Inflammatory macrophage treated with lipopolysaccharide for 4 hours (primary cell): ENCODE measurements around the gene CHCHD3.
"Not testable (repeated sequence)": the region's sequence is repeated elsewhere in the genome, so short reads cannot be mapped to it uniquely, and the experiment has no call there.

ENCODE experiments used
- DNase-seq: peaks from one replicate; pipeline ENCODE4 v3.0.0-alpha.2; 2020

The CHCHD3 gene

DNA sequence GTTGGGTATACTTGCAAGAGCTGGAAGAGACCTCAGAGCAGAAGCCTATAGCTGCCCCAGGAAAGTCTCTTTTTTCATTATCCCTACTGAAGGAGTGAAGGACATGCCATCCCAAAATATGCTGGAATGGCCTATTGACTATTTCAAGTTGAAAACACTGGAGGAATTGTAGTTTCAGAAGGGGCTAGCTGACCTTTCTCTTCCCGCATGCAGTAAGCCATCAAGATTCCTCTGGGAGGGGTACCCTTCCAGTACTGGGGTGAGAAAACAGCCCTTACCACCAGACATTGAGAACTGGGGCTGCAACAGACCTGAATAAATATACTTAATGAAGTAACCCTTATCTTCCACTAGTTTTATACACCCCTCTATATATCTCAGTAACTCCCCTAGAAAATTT is 41.7 kb downstream of the CHCHD3 start:
- no peak for DNase-seq

DNA sequence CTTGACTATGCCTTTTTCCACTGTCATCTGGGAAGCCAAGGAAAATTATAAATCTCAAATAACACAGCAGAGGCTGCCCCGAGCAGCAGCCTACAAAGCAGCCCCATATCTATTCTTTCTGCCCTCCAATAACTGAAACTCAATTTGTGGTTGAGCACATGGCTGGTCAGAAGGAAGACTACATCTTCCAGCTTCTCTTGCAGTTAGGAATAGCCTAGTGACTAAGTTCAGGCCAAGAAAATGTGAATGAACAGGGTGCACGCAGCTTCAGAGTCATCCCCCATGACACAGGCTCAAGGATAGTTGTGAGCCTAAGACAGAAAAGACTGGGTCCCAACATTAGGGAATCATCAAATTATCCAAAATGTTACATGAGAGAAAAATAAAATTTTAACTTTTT is 42.3 kb downstream of the CHCHD3 start:
- DNase-seq = no peak

DNA sequence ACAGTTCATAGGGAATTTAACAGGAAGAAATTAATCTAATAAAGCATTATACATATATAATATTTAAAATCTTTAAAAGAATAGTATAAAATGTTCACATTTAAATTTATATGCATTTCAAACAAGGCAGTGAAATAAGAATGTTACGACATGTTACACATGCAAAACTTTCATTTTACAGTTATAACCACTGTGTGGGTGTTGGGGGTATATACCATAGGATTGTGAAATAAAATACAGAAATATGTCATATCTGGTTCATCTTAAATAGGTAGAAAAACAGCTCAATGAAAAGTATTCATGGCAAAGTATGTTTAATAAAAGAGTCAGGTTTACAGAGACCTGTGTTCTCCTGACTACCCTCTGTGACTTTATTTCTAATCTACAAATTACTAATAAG is 45.6 kb downstream of the CHCHD3 start:
- peak; percentile 65 for DNase-seq

DNA sequence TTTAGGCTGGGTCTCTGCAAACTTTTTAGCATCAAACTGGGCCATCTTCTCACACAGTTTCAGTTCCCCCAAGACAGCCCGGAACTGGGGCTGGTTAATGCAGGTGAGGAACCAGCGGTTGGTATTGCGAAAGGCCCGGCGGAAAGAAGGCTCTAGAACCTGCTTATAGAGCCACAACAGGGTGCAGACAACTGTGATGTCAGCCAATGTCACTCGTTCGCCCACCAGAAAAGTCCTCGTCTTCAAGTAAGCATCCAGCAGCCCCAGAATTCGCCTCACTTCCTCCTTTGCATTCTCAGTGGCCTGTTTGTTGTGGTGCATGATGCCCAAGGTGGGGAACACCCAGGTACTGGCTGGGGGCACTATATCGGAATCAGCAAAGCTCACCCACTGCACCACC is 46.6 kb downstream of the CHCHD3 start:
- not testable (repeated sequence) for DNase-seq

DNA sequence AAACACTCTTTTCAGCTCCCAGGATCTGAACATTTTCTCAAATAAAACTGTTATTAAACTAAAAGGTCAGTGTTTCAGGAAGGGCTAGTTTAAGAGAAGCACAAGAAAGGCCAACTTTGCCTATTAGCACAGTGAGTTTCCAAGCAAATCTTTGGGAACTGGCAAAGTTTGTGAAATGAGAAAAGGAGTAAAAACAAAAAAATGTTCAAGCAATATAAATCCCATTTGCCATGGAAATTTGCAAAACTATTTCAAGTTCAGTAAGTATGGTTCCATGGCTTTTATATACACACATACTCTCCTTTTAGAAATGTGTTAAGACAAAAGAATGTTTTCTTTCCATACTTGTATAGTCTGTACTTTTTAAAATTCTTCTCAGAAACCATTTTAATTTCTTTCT is 51.5 kb downstream of the CHCHD3 start:
- no peak for DNase-seq

DNA sequence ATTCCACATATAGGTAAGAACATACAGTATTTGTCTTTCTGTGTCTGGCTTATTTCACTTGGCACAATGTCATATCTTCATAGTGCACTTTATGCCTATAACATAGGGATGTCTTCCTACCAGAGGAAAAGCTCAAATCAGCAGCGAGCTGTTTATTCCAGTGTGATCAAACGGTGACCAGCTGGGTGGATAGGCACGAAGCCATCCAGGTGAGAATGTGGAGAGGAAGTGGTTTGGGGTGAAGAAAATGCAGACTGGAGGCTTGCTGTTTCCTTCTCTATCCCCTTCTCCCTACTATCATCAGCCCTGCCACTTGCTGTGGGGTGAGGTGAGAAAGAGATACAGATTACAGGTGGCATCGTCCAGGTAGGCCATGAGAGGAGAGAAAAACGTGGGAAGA is 52.4 kb downstream of the CHCHD3 start:
- DNase-seq = no peak

DNA sequence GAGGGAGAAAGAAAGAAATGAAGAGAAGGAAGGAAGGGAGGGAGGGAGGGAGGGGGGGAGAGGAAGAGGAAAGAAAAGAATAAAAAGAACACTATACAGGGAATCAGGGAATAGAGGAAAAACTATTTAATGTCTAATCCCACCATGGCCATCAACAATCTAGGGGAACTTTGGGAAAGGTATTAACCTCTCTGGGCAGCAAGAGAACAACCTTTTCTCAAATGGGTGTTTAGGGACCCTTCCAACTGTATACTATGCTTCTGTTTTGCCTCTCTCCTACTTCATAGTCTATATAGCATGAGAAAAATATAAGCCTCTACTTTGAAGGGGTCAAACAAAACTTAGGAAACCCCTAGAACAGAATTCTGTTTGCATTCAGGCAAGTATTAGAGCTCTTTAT is 54.5 kb downstream of the CHCHD3 start:
- DNase-seq = no peak

DNA sequence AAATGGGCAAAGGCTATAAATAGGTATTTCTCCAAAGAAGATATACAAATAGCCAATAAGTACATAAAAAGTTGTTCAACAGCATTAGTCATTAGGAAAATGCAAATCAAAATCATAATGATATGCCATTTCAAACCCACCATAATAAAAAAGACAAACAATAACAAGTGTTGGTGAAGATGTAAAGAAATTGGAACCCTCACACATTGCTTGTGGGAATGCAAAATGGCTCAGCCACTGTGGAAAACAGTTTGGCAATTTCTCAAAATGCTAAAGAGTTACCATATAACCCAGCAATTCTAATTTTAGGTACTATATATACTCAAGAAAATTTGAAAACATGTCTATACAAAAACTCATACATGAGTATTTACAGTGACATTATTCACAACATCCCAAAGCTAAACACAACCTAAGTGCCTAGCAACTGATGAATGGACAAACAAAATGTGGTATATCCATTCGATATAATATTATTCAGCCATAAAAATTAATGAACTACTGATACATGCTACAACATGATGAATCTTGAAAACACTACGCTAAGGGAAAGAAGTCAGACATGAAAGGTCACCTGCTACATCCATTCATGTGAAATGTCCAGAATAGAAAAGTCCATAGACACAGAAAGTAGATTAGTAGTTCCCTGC is 55.6 kb downstream of the CHCHD3 start:
- no peak for DNase-seq

DNA sequence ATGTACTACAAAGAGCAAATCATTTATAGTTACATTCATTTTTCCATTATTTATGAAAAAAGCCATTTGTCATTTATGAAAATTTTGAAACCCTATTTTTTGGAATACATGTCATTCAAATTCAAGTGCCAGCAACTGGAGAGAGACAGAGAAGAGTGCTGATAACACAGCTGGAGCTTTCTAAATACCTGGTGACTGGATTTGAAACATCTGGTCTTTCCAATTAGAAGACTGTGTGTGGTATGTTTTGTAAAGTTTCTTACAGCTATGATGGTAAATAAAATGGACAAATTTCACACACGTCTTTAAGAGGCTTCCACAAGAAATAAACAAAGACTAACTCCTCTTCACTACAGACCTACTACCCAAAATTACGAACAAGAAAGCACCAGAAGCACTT is 56.8 kb downstream of the CHCHD3 start:
- DNase-seq = no peak

DNA sequence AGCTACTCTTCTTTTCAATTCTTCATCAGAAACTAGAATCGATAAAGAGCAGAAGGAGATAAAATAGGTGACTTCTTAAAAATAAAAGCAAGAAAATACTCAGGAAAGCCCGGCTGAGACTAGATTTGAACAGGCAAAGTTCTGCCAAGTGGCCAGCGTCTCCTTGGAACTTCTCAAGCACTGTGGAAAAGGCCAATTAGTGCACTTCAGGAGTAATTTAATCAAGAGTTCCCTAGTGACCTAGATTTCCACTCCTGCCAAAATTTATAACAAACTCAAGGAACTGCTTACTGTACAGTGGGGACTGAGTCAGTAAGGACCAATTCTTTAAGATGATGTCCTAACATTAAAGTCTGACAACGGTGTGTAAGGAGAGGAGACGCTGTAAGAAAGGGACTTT is 57.3 kb downstream of the CHCHD3 start:
- DNase-seq = no peak

DNA sequence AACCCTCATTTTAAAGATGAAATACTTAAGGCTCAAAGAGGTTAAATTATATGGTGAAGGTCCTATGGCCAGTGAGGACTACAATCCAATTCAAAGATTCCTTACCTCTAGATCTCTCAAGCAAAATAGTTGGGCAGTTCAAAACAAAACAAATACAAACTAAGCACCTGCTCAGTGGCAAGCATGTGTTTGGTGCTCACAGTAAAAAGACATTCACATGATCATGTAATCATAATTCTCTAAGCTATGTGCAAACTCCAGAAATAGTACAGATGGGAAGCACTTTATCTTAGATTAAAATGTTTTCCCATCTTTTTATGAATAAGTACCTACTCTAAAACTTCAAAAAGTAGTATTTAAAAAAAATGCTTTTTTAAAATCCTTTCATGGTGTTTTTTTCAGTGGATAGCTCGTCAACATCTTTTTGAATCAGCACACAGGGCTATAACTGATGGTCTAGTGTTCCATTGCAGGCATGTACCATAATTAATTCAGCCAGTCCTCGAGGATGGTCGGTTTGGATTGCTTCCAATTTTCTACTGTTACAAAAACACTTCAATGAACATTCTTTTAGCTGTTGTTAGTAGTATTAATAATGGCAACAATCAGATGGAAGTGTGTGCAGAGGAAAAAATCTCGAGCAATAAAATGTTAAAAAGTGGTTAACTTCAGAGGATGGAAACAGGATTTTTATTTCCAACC is 58.4 kb downstream of the CHCHD3 start:
- no peak for DNase-seq

DNA sequence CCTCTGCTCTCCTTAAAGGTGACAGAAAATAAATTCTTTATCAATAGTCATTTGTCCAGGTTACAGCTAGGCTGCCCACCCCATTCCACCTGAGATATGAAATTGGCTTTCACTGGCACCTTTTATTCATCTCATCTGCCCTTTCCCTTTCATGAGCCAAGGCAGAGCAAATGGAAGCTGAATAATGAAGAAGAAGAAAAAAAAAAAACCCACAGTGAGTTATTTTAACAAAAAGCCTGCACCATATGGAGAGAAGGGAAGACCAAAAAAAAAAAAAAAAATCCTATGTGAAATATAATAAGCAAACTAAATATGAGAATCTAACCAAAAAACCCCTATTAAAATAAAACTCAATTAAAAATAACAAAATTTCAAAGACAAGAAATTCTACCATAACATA is 59.2 kb downstream of the CHCHD3 start:
- no peak for DNase-seq

DNA sequence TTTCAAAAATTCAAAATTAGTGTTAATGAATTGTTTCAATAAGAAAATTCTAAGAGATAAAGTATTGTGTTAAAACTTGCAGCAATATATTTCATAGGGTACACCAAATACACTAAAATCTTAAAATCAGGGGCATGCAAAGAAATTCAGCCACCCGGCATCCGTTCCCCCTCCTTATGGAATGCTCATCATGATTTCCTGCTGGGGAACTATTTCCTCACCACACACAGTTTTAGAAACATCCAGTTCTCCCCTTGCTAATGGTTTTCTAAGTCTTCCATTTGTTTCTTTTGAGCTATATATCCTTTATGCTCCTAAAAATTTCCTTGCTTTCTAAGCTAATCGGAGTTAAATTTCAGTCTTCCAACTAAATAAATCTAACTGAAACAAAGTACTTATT is 60.7 kb downstream of the CHCHD3 start:
- DNase-seq = no peak

DNA sequence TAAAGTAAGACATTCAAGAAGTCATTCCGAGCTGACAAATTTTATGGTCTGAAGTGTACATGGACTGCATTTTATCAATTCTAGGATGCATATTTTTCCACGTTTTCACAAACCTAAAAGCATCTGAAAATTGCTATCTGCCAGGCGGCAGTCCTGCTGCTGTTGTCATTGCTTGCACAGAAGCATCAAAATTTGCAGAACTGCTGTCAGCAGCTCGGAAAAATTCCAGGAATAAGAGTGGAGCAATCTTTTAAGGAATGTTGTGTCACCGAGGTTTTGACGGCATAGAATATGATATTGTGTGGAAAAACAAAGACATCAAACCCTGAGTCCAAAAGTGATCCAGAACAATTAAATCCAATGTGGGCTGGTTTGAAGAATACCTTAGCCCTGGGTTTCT is 61.4 kb downstream of the CHCHD3 start:
- no peak for DNase-seq

DNA sequence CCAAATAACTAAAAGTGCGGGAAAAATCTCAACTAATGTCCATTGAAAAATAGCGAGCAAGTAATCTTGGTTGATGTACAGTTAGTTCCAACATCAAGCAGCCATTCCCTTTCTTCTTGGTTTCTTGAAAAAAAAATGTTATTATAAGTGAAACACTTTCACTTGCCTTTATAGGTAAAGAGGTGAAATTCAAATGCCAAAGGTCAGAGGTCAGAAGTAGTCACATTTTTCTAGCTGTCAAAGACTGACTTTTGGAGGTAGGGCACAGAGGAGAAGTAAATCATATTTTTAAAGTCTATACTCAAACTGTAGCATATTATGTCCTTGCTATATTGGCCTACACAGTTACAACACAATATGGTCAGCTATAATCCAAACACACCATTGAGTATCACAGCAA is 62.3 kb downstream of the CHCHD3 start:
- DNase-seq = no peak

DNA sequence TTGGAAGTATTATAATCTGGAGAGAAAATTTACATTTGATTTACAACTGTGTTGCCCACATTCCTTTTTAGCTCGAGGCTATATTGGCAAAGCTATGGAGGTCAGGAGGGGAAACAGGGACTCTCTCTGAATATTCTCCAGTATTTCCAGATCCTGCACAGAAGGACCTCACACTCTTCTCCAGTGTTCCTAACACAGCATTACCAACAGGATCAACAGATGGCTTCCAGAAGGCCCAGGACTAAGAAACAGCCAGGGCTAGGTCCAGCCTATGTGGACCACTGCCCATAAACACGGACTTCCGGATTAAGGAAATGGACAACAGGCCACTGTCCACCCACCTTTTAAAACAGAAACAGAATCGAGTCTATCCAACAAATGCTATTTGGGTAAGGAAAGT is 65.3 kb downstream of the CHCHD3 start:
- DNase-seq = no peak

DNA sequence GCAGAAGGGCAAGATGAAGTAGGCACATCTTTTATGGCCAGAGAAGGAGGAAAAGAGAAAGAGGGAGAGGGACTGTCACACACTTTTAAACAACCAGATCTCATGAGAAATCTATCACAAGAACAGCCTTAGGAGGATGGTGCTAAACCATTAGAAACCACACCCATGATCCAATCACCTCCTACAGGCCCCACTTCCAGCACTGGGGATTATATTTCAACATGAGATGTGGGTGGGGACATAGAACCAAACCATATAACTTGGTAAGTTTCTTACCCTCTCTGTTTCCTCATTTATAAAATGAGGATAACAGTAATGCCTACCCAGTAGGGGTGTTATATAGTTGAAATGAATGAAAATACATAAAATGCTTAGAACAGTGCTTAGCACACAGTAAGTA is 66.0 kb downstream of the CHCHD3 start:
- peak; percentile 38 for DNase-seq

DNA sequence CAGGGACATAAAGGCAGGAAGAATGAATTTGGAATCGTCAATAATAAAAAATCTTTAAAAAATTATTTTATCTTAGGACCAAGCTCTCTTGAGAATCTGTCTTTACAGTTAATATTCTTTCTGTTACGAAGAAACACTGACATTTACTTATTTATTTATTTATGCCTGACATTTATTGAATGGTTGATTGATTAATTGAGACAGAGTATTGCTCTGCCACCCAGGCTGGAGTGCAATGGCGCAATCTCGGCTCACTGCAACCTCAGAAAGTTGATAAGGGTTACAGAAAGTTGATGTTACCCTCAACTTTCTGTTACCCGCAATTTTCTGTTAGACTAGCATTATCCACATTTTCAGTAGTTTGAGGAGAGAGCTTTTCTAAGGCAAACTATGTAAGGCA is 70.1 kb downstream of the CHCHD3 start:
- DNase-seq = no peak

DNA sequence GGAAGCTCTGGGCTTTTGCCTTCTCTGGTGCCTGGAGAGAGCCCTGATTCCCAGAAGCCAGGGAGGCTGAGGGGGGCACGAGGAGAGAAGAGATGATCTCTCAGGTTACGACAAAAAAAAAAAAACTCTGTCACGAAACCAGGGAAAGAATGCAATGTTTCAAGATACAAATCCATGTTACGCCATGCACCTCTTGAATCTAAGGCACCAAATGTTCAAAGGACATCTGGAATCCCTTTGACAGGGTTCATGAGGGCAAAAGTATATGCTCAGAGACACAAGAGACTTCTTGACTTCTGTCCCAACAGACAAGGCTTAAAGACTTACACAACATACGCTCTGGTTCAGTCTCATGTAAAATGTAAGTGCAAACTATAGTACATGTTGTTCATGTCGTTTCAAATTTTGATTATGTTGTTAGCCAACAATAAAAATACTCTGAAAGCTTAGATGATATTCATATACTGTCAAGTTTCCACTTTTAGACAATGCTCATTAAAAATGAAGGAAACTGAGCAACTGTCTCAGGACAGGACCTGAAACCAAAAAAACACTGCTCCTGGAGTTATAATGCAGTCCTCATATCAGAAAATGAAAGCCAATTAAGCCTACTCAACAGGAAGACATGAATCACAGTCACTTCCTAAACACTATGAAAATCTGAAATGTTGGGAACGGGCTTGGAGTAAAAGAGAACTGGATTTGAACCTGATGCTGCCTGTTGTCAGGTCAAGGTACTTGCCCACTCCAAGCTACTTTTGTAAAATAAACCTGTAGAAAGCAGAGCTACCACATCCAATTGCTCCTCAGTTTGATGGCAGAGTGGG is 72.3 kb downstream of the CHCHD3 start:
- DNase-seq = no peak

DNA sequence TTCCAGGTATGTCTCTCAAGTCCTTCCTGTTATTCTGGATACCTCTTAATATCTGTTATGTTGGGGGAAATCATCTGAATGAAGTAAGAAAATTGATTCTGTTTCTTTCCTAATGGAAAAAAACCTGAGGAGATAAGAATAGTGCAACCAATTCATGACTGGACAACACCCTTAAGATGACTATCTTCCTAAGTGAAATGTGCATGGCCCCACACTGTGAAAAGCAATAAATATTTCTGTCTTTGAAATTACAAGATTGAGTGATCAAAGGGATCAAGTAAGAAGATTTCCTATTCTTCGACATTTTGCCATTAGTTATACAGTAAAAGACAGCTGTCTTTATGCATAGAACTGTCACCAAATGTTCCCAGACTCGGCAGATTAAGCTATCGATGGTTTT is 73.9 kb downstream of the CHCHD3 start:
- no peak for DNase-seq

DNA sequence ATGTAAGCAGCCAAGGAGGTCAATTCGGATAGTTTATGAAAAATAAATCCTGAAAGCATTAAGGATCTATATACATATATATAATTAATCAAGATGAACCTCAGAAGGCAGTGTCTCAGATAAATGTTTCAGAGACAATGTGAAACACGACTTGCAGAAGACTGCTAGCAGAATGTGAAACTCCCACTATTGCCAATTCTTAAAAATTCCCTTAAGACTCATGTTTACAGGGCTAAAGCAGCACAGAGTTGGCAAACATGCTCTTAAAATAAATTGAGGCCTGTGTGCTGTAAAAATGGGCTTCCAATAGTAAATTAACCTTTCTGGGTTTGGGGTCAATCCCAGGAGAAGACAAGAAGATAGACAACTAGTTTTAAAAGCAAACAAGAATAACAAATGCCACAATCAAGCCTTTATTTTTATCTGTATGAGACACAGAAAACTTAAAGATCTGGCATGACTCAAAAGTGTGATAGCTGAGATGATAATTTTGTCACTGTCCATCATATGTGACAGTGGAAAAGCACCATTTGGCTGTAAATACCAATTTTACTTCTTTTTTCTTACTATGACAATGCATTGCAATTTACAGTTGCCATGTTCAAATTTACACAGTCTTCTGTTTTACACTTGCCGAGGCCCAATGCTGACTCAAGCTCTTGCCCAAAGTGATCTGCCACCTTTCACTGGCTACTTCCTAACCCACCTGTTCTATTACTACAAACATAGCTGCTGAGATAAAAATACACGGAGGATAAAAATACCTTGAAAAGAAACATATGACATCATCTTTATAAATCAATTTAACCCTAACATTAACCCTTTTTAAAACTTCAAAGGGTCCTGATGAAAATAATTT is 78.6 kb downstream of the CHCHD3 start:
- DNase-seq = no peak

DNA sequence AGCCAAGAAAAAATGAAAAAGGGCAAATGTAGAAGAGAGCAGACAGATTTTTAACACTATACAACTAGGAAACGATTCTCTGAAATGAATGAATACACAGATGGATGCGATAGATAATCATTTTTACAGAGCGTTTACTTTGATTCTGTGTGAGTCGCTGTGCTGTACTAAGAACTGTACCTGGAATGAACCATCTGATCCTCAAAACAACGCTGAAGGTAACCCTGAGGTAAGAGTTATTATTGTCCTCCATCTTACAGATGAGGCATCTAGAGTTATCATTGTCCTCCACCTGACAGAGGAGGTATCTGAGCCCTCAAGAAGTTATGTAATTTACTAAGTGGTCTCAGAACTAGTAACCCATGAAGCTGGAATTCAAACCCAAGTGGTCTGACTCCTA is 80.2 kb downstream of the CHCHD3 start:
- no peak for DNase-seq

DNA sequence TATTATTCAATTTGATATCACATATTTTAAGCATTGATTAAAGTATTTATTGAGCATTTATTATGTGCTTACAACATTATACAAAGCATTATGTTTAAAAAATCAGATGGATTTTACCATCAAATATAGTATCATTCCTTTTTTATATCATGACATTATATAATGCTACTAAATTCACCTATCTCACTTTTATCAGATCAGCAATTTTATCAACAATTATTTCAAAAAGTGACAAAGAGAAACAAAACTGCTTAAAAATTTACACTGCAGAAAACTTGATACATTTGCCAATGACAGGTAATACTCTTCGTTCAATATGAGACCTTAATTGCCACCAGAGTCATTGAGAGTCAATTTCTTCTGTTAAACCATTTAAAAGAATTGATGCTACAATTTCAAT is 82.0 kb downstream of the CHCHD3 start:
- no peak for DNase-seq
